Small intestine (tissue), 7 donors: ENCODE data around the gene EDA. TPM values are rescaled to one million over a fixed set of nuclear protein-coding genes. Genes with fewer than 3 reads are reported as not detected.

Experiments used
- DNase-seq, 2 donors: peaks; one replicate each; pipeline versions ENCODE4 v3.0.0 to v3.0.0-alpha.2; 2013
- FAIRE-seq: peaks from 2 replicates; lab custom pipeline; 2012; peaks lifted over from hg19 to GRCh38; lab: Jason Lieb, UNC
- H3K27ac ChIP-seq, 3 donors: one replicate each; pipeline ENCODE4 v1.5.1; 2013; ENCODE audit warnings: low read length in 2 of 3, mild to moderate bottlenecking in 2 of 3, control low read depth in 1 of 3, inconsistent platforms in 1 of 3, low read depth in 1 of 3, moderate library complexity in 1 of 3
- H3K27me3 ChIP-seq, 3 donors: one replicate each; pipeline ENCODE4 v1.6.1; 2013; ENCODE audit warnings: low read length in 3 of 3, inconsistent platforms in 1 of 3; ENCODE audit not compliant: control insufficient read depth in 3 of 3, insufficient read depth in 3 of 3
- H3K36me3 ChIP-seq, 3 donors: one replicate each; pipeline ENCODE4 v1.6.1; 2013; ENCODE audit warnings: low read length in 3 of 3, inconsistent platforms in 1 of 3, low read depth in 1 of 3, mild to moderate bottlenecking in 1 of 3, moderate library complexity in 1 of 3; ENCODE audit not compliant: control insufficient read depth in 3 of 3, insufficient read depth in 2 of 3
- H3K4me1 ChIP-seq, 3 donors: one replicate each; pipeline ENCODE4 v1.6.1; 2013; ENCODE audit warnings: low read length in 2 of 3, inconsistent platforms in 1 of 3, low read depth in 1 of 3, mild to moderate bottlenecking in 1 of 3, moderate library complexity in 1 of 3; ENCODE audit not compliant: control insufficient read depth in 3 of 3, insufficient read depth in 2 of 3
- H3K4me3 ChIP-seq, 3 donors: one replicate each; pipeline ENCODE4 v1.5.1; 2013; ENCODE audit warnings: low read length in 3 of 3, control low read depth in 1 of 3, inconsistent platforms in 1 of 3, low read depth in 1 of 3, mild to moderate bottlenecking in 1 of 3, moderate library complexity in 1 of 3
- H3K9me3 ChIP-seq, 2 donors: one replicate each; pipeline ENCODE4 v1.6.1; 2013; ENCODE audit warnings: low read depth in 1 of 2, low read length in 1 of 2; ENCODE audit not compliant: control insufficient read depth in 2 of 2, insufficient read depth in 1 of 2
- WGBS, 3 donors: extraction: QIAGEN DNeasy Blood & Tissue Kit; methylation state at CpG; one replicate each; pipeline ENCODE4 v1.1.7; 2013; 5-methylcytosine and 5-hydroxymethylcytosine counted together
- polyA plus RNA-seq, 4 donors: library from polyadenylated mRNA; stranded (reverse) in 3 of 4; unstranded in 1 of 4; fragments of 200-250 nt in 3 of 4; fragments of 120-200 nt in 1 of 4; gene quantifications; one replicate each; pipeline versions ENCODE4 v1.2.1 to v1.2.3, GENCODE V29; 2013
- donor health status: healthy with polysubstance abuse.
- donor health status: control.
- donor health status: control.
- donor health status: Bipolar disorder and iron deficiency.
- donor health status: healthy.

The EDA gene
- polyA plus RNA-seq, 4 donors: 1.1 to 42.2 (median 1.4) TPM; not detected in 1

DNA sequence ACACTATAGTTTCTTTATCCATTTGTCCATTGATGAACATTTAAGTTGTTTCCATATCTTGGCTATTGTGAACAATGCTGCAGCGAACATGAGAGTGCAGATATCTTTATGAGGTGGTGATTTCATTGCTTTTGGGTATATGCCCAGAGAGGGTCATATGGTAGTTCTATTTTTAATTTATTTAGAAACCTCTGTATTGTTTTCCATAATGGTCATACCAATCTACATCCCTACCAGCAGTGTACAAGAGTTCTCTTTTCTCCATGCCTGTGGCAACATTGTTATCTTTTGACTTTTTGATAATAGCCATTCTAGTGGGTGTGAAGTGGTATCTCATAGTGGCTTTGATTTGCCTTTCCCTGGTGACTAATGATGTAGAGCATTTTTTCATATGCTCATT, 48.8 kb downstream of the EDA start:
- Histone ChIP-seq H3K9me3 (no peaks in the 10 kb centered on the region), H3K27ac (no peak overlapping the region), H3K27me3 (no peaks in the 10 kb centered on the region), H3K36me3 (no peaks in the 10 kb centered on the region), H3K4me1 (no peaks in the 10 kb centered on the region), H3K4me3 (no peak overlapping the region)
- 16 to 56% (median 45%) methylated on average over 1 of the region's 1 CpG for WGBS, 3 donors
- FAIRE-seq: no peak
- no peak for DNase-seq

- Histone ChIP-seq H3K27ac (no peak overlapping the region), H3K4me1 (no peaks in the 10 kb centered on the region), H3K27me3 (no peaks in the 10 kb centered on the region), H3K4me3 (no peak overlapping the region), H3K36me3 (no peaks in the 10 kb centered on the region), H3K9me3 (peaks cover 1 to 12% of the 10 kb centered on the region in 2 donors)
- 15 to 91% (median 35%) methylated on average over 2 of the region's 2 CpGs for WGBS, 3 donors
- no peak for FAIRE-seq
- DNase-seq: peak in 1 of 2 donors; percentile 1
Observed at GRCh38 chrX:69670001-69670555, 54.2 kb downstream of the EDA start.

- DNase-seq: no peak
- H3K4me1 ChIP-seq: no peaks in the 10 kb centered on the region
- no peak overlapping the region for H3K27ac ChIP-seq
- H3K9me3 ChIP-seq: peaks cover 1 to 12% of the 10 kb centered on the region in 2 donors
- H3K4me3 ChIP-seq: no peak overlapping the region
- H3K36me3 ChIP-seq: no peaks in the 10 kb centered on the region
- H3K27me3 ChIP-seq: no peaks in the 10 kb centered on the region
- FAIRE-seq: no peak
Observed at GRCh38 chrX:69674891-69675290, 59.0 kb downstream of the EDA start.

DNA sequence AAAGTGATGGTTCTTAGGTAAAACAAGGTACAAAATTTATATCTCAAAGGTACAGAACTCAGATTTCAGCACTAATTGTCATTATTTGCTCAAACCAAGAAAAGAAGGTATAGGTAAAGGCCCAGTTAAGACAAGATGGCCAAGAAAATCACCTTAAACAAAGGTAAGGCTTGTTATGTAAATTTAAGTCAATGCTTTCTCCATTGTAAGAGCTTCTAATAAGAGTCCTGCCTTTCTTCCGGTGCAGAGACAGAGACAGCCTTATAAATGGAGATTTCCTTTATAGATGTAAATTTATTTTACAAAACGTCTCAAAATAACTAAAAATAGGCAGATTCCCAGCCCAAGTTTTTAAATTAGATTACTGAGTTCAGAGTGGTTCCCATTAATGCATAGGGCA, 89.9 kb downstream of the EDA start:
- Histone ChIP-seq H3K36me3 (no peaks in the 10 kb centered on the region), H3K4me1 (no peaks in the 10 kb centered on the region), H3K27ac (no peak overlapping the region), H3K27me3 (no peaks in the 10 kb centered on the region), H3K9me3 (peaks cover 0 to 8% of the 10 kb centered on the region in 2 donors), H3K4me3 (no peak overlapping the region)
- DNase-seq (no peak), FAIRE-seq (no peak)
- WGBS, 3 donors: 50 to 72% (median 64%) methylated on average over 2 of the region's 2 CpGs

DNA sequence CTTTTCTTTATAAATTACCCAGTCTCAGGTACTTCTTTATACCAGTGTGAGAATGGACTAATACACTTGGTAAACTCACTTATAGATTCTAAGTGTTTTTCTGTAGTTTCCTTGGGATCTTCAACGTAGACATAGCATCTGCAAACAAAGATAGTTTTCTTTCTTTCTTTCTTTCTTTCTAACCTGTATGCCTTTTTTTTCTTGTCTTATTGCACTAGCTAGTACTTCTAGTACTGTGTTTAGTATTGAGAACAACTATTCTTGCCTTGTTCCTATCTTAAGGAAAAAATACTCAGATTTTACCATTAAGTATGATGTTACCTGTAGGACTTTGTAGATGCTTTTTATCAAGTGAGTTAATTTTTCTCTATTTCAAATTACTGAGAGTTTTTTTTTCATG, 102.2 kb downstream of the EDA start:
- WGBS, 3 donors: 77 to 96% (median 79%) methylated on average over 1 of the region's 1 CpG
- FAIRE-seq: no peak
- H3K27me3 ChIP-seq: no peaks in the 10 kb centered on the region
- H3K27ac ChIP-seq: no peak overlapping the region
- H3K9me3 ChIP-seq: peaks cover 0 to 7% of the 10 kb centered on the region in 2 donors
- H3K36me3 ChIP-seq: no peaks in the 10 kb centered on the region
- H3K4me1 ChIP-seq: no peaks in the 10 kb centered on the region
- no peak overlapping the region for H3K4me3 ChIP-seq
- DNase-seq: no peak

GRCh38 chrX:69724307-69724706, 108.4 kb downstream of the EDA start:
- Histone ChIP-seq H3K27me3 (no peaks in the 10 kb centered on the region), H3K9me3 (peaks cover 0 to 3% of the 10 kb centered on the region in 2 donors), H3K27ac (no peak overlapping the region), H3K4me3 (no peak overlapping the region), H3K4me1 (no peaks in the 10 kb centered on the region), H3K36me3 (no peaks in the 10 kb centered on the region)
- FAIRE-seq (no peak), DNase-seq (no peak)
- 49 to 66% (median 51%) methylated on average over 2 of the region's 2 CpGs for WGBS, 3 donors

DNA sequence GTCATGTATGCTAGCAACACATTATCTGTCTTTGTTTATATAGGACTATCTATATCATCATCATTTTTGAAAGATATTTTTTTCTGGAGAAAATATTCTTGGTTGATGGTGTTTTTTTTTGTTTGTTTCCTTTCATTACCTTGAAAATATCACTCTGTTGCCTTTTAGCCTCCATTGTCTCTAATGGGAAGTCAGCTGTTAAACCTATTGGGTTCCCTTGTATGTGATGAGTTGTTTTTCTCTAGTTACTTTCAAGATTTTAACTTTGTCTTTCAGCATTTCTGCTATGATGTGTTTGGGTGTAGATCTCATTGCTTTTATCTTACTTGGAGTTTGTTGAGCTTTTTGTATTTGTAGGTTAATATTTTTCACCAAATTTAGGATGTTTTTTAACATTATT, 124.4 kb downstream of the EDA start:
- Histone ChIP-seq H3K27me3 (no peaks in the 10 kb centered on the region), H3K4me1 (no peaks in the 10 kb centered on the region), H3K27ac (no peak overlapping the region), H3K4me3 (no peak overlapping the region), H3K9me3 (peaks cover 0 to 4% of the 10 kb centered on the region in 2 donors), H3K36me3 (no peaks in the 10 kb centered on the region)
- FAIRE-seq: no peak
- no peak for DNase-seq

GRCh38 chrX:69741721-69742120, 125.8 kb downstream of the EDA start:
- no peaks in the 10 kb centered on the region for H3K4me1 ChIP-seq
- FAIRE-seq: no peak
- H3K4me3 ChIP-seq: no peak overlapping the region
- H3K27me3 ChIP-seq: no peaks in the 10 kb centered on the region
- H3K9me3 ChIP-seq: peaks cover 0 to 4% of the 10 kb centered on the region in 2 donors
- no peaks in the 10 kb centered on the region for H3K36me3 ChIP-seq
- H3K27ac ChIP-seq: no peak overlapping the region
- no peak for DNase-seq

DNA sequence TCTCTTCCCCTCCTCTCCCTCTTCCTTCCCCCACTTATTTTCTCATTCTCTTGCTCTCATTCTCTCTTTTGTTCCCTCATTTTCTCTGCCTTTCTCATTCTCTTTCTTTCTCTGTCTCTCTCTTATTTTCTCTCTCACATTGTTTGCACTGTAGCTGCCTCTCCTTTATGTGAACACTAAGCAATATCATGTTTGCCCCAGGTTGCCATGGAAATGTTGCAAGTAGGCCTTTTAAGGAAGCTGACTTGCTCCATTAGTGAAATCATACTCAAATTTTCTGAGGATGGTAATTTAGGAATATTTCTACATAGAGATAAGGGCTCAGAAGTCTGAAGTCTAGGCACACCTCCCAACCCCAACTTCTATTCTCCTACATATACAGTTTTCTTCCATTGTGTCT, 130.1 kb downstream of the EDA start:
- H3K4me1 ChIP-seq: no peaks in the 10 kb centered on the region
- no peak overlapping the region for H3K4me3 ChIP-seq
- FAIRE-seq (no peak), DNase-seq (no peak)
- H3K9me3 ChIP-seq: peaks cover 0 to 4% of the 10 kb centered on the region in 2 donors
- no peak overlapping the region for H3K27ac ChIP-seq
- no peaks in the 10 kb centered on the region for H3K27me3 ChIP-seq
- H3K36me3 ChIP-seq: no peaks in the 10 kb centered on the region
